ENCODE data around the gene TOLLIP. TPM values are rescaled to one million over a fixed set of nuclear protein-coding genes. Genes with fewer than 3 reads are reported as not detected.

TOLLIP gene
- total and polyA plus RNA-seq, 9 of the 15 experiments (the other 6 are each of a cell fraction or from before 2014, with no cell fraction given) = 0.23 to 22.8 (median 7.1) TPM

DNA sequence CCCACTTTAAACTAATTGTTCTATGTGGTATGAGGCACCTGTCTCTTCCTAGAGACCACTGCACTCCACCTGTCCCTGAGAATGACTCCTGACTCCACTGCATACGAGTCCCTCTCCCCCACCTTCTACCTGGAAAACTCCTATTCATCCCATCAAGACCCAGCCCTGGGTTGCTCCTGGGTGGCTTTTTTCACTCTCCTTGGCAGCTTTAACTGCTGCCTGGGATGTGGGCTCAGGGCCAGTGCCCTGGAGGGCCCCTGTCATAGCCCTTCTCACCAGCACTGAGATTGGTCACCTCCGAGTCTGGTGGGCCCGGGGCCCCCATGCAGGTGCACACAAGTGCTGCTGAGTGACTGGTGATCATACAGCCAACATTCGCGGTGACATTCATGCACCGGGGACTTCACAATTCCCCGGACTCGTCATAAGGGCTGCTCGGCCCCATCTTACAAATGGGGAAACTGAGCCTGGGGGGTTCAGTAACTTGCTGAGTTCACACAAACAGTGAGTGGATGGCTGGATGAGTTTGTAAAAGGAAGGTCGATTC lies 25.9 kb upstream of the TOLLIP start:
- Histone ChIP-seq H3K79me2 (ENCODE audit: control insufficient read depth, insufficient read depth, low read length) (no peaks in the 10 kb centered on the region), H4K20me1 (replicated peaks; ENCODE audit: control insufficient read depth, insufficient read depth, low read length) (no peaks in the 10 kb centered on the region), H3K9me1 (ENCODE audit: control insufficient read depth, insufficient read depth, low read length) (no peaks in the 10 kb centered on the region), H3K36me3 (ENCODE audit: control insufficient read depth, insufficient read depth, low read length) (no peaks in the 10 kb centered on the region), H3K4me3 (no peak overlapping the region), H3K4me1 (replicated peaks in 1 of 2; ENCODE audit: control insufficient read depth in 2 of 2, insufficient read depth in 2 of 2, low read length in 2 of 2) (peaks cover 10 to 13% of the 10 kb centered on the region in 2 experiments), H3K27ac (ENCODE audit: extremely low read depth, low read depth, low read length) (no peak overlapping the region), H3K9ac (ENCODE audit: insufficient read depth in 1 of 2, low read depth in 2 of 2, low read length in 2 of 2) (no peak overlapping the region), H2AFZ (ENCODE audit: low read depth, low read length) (no peak overlapping the region), H3K9me3 (replicated peaks; ENCODE audit: control insufficient read depth, insufficient read depth, low read depth, low read length) (0 out of 2 replicates have a peak, but pooled peaks cover 2% of the 10 kb centered on the region), H3K27me3 (ENCODE audit: control insufficient read depth in 2 of 2, insufficient read depth in 2 of 2, low read length in 2 of 2) (peaks cover 3 to 17% of the 10 kb centered on the region in 2 experiments; a peak in 3 of 5 replicates), H3K4me2 (ENCODE audit: insufficient read depth, low read length) (peak overlapping the region; percentile 85)
- FAIRE-seq (no peak), ATAC-seq (no peak), DNase-seq (ENCODE audit: extremely low read depth in 1 of 4, low spot score in 3 of 4) (peak in 1 of 4 experiments; percentile 5)
- ChIA-PET CTCF (ENCODE audit: low intra/inter-chr PET ratio) (no interaction called here), POLR2A (interaction anchor here (0.7 to 1.0 kb wide), 2 partner anchors 26 to 561 kb away, joined by 4 to 5 read pairs; partner anchors contain the start of gene TOLLIP)
- no TSS peak for BruUV-seq (replicated peaks)
- in situ Hi-C loops (cut with MboI) (no loop called here), intact Hi-C loops (cut with micrococcal nuclease) (no loop called here)
- no peak for TF ChIP-seq MED1 (CRISPR knock-in tag; IDR thresholded peaks at IDR 0.05; ENCODE audit: borderline replicate concordance)
- no peak for TF ChIP-seq NFRKB (IDR thresholded peaks at IDR 0.05; ENCODE audit: low read depth)
- no peak for TF ChIP-seq PYGO2 (tag; IDR thresholded peaks at IDR 0.05)
- TF ChIP-seq HNRNPLL (IDR thresholded peaks at IDR 0.05; ENCODE audit: low read depth, low read length, poor library complexity, severe bottlenecking) = no peak
- TF ChIP-seq XRCC4 (IDR thresholded peaks at IDR 0.05; ENCODE audit: extremely low read depth, insufficient read depth, insufficient read length) = no peak
- TF ChIP-seq ZC3H4 (CRISPR knock-in tag; IDR thresholded peaks at IDR 0.05; ENCODE audit: borderline replicate concordance) = no peak
- no peak for TF ChIP-seq POLR2A (conservative IDR thresholded peaks at IDR 0.05)
- TF ChIP-seq MEF2D (tag; conservative IDR thresholded peaks at IDR 0.05; ENCODE audit: low read depth) = no peak
- no peak for TF ChIP-seq STAT5A (IDR thresholded peaks at IDR 0.05; ENCODE audit: borderline replicate concordance, low read length)
- TF ChIP-seq CREB5 (CRISPR knock-in tag; IDR thresholded peaks at IDR 0.05) = no peak
- no peak for TF ChIP-seq FOXJ3 (CRISPR knock-in tag; IDR thresholded peaks at IDR 0.05)
- 48% methylated on average over 10 of the region's 10 CpGs for WGBS (ENCODE audit: insufficient coverage, low coverage, missing lambda C conversion rate)

Data from K562 (cell line).